ENCODE results near the gene SPTAN1.
A peak's percentile ranks its signal among the peaks of the same experiment; 100 is the strongest.
"Not testable (repeated sequence)": the region's sequence is repeated elsewhere in the genome, so short reads cannot be mapped to it uniquely, and the experiment has no call there.

The SPTAN1 gene

GRCh38 chr9:128633601-128634000, 81.2 kb downstream of the SPTAN1 start:
- DNase-seq (ENCODE audit: low read depth): no peak

DNA sequence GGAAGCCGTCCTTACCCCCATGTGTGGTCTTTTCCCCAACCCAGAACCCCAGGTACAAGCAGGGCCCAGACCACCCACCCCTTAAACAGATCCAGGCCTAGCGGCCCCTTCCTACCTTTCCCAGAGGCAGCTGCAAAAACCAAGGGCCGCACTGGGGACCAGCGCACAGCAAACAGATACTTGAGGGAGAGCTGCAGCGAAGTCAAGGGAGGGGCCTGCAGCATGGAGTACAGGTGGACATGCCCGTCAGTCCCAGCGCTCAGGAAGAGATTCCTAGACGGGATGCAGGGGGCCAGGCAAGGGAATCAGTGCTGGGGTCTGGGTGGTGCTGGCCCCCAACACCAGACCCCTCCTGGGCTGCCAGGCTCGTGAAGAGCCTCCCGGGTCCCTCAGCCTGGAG, 81.7 kb downstream of the SPTAN1 start:
- DNase-seq (ENCODE audit: low read depth): no peak

GRCh38 chr9:128634651-128635262, 82.4 kb downstream of the SPTAN1 start:
- DNase-seq (ENCODE audit: low read depth): no peak

GRCh38 chr9:128635266-128636023, 83.1 kb downstream of the SPTAN1 start:
- DNase-seq (ENCODE audit: low read depth): no peak

- DNase-seq (ENCODE audit: low read depth): no peak
These were observed 83.6 kb downstream of the SPTAN1 start for GRCh38 chr9:128636024-128636390.

DNA sequence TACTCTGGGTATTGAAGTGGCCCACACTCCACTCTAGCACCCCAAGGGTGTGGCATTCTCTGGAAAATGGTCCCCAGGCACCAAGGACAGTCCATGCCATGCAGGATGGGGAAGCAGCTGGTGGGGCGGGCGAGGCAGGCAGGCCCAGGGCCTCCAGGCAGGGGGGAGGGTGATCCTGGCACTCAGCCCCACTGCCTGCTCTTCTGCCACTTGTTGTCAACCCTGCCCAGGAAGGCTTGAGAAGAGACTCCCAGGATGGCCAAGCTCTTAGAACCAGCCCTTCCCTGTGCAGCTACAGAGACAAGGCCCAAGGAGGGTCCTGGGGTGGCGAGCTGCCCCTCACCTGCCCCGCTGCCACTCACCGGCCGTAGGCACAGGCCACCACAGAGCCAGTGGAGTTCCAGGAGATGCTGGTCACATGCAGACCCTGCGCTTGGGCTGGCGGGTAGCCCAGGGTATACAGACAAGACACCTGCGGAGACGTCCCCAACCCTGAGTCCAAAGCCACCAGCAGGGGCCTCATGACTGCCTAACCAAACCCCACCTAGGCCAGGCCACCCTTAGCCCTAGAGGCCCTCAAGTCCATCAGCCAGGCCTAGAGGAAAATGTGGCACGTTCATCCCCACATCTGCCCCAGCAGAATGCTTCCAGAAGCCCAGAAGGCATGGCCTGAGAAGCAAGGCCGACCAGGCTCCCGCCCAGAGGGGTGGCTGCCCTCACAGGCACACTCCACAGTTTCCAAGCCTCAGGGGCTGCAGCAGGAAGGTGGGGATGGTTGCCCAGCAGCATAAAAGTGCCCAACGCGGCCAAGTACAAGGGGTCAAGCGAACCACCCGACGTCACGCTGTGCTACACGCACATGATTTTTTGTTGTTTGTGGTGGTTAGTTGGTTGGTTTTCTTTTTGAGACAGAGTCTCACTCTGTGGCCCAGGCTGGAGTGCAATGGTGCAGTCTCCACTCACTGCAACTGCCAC, 84.5 kb downstream of the SPTAN1 start:
- no peak for DNase-seq (ENCODE audit: low read depth)

DNA sequence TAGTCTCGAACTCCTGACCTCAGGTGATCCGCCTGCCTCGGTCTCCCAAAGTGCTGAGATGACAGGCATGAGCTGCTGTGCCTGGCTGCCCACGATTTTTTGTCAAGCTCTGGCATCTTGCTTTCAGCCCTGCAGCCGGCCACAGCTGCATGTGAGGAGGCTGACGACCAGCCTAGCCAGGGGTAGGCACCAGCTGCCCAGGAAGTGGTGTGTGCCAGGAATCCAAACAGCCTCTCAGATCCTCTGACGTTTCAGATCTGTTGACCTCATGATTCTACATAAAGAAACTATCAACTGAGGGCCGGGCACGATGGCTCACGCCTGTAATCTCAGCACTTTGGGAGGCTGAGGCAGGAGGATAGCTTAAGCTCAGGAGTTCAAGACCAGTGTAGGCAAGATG, 85.3 kb downstream of the SPTAN1 start:
- no peak for DNase-seq (ENCODE audit: low read depth)

- DNase-seq (ENCODE audit: low read depth): no peak
These were observed 86.2 kb downstream of the SPTAN1 start for GRCh38 chr9:128638580-128638979.

GRCh38 chr9:128640603-128641002, 88.2 kb downstream of the SPTAN1 start:
- DNase-seq (ENCODE audit: low read depth): no peak

DNA sequence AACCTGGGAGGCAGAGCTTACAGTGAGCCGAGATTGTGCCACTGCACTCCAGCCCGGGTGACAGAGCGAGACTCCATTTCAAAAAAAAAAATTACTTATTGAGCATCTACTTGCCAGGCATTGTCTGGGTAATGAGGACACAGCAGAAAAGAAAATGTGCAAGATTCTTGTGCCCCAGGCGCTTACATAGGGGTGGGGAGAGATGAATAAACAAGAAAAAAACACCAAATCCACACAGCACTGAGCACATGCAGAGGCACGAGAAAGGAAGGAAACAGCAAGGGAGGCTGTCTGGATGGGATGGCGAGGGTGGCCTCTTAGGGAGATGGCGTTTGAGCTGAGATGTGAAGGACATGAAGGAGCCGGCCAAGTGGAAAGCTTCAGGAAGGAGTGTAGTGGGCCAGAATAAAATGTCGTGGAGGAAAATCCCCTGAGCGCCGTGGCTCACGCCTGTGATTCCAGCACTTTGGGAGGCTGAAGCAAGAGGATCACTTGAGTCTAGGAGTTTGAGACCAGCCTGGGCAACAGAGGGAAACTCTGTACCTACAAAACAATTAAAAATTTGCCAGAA, 90.4 kb downstream of the SPTAN1 start:
- DNase-seq (ENCODE audit: low read depth): no peak

GRCh38 chr9:128643519-128644300, 91.3 kb downstream of the SPTAN1 start:
- DNase-seq (ENCODE audit: low read depth): no peak

GRCh38 chr9:128648206-128648605, 95.8 kb downstream of the SPTAN1 start:
- DNase-seq (ENCODE audit: low read depth): peak; percentile 21

DNA sequence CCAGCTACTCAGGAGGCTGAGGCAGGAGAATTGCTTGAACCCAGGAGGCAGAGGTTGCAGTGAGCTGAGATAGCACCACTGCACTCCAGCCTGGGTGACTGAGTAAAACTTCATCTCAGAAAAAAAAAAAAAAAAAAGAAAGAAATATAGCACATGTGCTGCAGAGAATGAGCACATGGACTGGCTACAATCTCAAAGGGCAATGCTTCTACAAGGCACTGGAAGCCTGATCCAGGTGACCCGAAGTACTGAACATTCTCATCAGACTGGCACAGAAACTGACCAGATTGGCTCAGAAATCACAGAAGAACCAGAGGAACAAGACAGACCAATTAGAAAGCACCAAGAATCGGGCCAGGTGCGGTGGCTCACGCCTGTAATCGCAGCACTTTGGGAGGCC, 99.4 kb downstream of the SPTAN1 start:
- DNase-seq (ENCODE audit: low read depth): no peak

DNA sequence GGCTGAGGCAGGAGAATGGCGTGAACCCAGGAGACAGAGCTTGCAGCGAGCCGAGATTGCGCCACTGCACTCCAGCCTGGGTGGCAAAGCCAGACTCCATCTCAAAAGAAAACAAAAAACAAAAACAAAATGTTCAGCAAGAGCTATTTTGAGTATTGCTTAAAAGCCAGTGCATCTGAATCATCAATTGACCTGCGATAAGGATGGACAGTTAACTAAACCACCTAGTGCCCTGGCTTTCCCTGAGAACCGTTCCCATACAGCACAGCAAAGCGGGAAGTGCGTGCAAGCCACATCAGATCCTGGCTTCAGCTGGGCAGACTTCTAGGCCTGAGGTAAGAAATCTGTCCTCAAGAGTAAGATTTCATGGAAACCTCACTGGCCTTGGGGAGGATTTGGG, 101.5 kb downstream of the SPTAN1 start:
- DNase-seq (ENCODE audit: low read depth): no peak

DNA sequence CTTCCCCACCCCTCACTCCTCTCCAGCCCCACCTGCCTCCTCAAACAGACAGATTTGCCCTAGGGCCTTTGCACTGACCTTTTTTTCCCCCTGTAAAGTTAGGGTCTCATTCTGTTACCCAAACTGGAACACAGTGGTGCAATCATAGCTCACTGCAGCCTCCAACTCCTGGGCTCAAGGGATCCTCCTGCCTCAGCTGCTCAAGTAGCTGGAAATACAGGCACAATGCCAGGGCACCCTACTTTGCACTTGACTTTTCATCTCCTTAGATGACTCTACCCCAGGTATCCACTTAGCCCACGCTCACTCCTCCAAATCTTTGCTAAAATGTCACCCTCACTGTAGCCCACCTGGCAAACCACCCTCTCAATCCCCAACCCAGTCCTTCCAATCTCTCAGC, 102.1 kb downstream of the SPTAN1 start:
- no peak for DNase-seq (ENCODE audit: low read depth)

GRCh38 chr9:128656416-128657343, 104.3 kb downstream of the SPTAN1 start, which contains the start of gene DYNC2I2:
DYNC2I2 (minus strand) TSS chr9:128656847; CDS start chr9:128656726, 121 bp downstream.
- DNase-seq (ENCODE audit: low read depth): peak; percentile 96

DNA sequence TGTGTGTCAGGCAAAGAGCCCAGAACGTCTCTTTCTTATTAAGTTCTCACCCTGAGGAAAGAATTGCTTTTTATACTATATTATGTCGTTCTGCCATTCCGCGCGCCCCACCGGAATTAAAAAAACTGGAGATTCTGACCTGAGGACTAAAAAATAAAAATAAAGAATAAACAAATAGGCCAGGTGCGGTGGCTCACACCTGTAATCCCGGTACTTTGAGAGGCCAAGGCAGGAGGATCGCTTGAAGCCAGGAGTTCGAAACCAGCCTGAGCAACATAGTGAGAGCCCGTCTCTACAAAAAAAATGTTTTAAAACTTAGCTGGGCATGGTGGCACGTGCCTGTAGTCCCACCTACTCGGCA, 104.9 kb downstream of the SPTAN1 start:
- DNase-seq (ENCODE audit: low read depth): no peak

DNA sequence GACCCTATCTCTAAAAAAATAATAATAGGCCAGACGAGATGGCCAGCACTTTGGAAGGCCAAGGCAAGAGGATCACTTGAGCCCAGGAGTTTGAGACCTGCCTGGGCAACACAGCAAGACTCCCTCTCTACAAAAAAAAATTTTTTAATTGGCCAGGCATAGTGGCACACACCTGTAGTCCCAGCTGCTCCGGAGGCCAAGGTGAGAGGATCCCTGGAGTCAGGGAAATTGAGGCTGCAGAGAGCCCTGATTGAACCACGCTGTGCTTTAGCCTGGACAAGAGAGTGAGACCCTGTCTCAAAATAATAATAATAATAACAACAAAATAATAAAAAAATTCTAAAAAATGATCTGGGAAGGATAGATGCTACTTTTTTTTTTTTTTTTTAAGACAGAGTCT, 105.4 kb downstream of the SPTAN1 start:
- DNase-seq (ENCODE audit: low read depth): no peak

- not testable (repeated sequence) for DNase-seq (ENCODE audit: low read depth)
These were observed 114.1 kb downstream of the SPTAN1 start for GRCh38 chr9:128666481-128666941.

DNA sequence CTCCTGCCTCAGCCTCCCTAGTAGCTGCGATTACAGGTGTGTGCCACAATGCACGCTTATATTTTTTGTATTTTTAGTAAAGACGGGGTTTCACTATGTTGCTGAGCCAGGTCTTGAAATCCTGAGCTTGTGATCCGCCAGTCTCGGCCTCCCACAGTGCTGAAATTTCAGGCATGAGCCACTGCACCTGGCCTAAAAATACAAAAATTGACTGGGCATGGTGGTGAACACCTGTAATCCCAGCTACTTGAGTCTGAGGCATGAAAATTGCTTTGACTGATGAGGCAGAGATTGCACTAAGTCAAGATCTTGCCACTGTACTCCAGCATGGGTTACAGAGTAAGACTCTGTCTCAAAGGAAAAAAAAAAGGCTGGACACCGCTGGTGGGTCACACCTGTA, 117.4 kb downstream of the SPTAN1 start:
- DNase-seq (ENCODE audit: low read depth): no peak
